HG02623 (cell line): ENCODE results near the gene KCTD14.
"Not testable (repeated sequence)": the region's sequence is repeated elsewhere in the genome, so short reads cannot be mapped to it uniquely, and the experiment has no call there.

Experiments used
- ATAC-seq: cut with Tn5 transposase; IDR thresholded peaks from one replicate; pipeline ENCODE4 v1.9.1; 2021; ENCODE audit warnings: moderate library complexity; ENCODE audit not compliant: unreplicated experiment

KCTD14 gene

GRCh38 chr11:78048561-78048960, 25.5 kb upstream of the KCTD14 start:
- ATAC-seq: no peak

DNA sequence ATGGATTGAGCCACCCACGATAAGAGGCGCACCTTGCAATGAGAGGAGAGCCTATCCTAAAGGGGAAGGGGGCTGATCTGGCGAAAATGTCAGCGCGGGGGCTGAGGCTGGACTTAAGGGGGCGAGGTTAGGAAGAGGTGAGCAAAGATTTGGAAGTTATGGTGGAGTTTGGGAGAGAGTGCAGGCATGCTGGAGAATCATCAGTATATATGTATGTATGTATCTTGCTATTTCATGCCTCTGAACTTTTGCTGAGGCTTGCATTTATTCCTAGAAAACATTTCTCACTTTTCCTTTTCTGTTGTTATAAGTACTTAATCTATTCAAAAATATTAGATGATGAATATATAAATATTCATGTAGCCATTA, 23.4 kb upstream of the KCTD14 start:
- no peak for ATAC-seq

- ATAC-seq: peak; percentile 53
These were observed 22.9 kb upstream of the KCTD14 start for GRCh38 chr11:78045851-78046485.

- ATAC-seq: no peak
These were observed 21.6 kb upstream of the KCTD14 start for GRCh38 chr11:78044706-78045105.

DNA sequence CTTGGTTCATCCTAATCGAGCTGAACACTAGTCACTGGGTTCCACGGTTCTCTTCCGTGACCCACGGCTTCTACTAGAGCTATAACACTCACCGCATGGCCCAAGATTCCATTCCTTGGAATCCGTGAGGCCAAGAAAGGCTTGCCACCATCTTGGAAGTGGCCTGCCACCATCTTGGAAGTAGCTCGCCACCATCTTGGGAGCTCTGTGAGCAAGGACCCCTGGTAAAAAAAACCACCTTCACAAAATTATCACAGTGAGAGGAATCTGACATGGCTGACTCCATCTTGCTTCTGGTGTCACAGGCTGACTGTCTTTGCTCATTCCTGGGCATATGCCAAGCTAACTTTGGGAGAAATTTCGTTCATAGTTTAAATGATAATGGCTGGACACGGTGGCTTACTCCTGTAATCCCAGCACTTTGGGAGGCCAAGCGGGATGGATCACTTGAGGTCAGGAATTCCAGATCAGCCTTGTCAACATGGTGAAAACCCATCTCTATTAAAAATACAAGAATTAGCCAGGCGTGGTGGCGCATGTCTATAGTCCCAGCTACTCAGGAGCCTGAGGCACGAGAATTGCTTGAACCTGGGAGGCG, 18.9 kb upstream of the KCTD14 start:
- ATAC-seq: no peak

- ATAC-seq: not testable (repeated sequence)
These were observed 18.3 kb upstream of the KCTD14 start for GRCh38 chr11:78041380-78041719.

- ATAC-seq: no peak
These were observed 17.8 kb upstream of the KCTD14 start for GRCh38 chr11:78040691-78041379.

- ATAC-seq: no peak
These were observed 17.0 kb upstream of the KCTD14 start for GRCh38 chr11:78039919-78040671.

GRCh38 chr11:78039391-78039918, 16.4 kb upstream of the KCTD14 start:
- no peak for ATAC-seq

DNA sequence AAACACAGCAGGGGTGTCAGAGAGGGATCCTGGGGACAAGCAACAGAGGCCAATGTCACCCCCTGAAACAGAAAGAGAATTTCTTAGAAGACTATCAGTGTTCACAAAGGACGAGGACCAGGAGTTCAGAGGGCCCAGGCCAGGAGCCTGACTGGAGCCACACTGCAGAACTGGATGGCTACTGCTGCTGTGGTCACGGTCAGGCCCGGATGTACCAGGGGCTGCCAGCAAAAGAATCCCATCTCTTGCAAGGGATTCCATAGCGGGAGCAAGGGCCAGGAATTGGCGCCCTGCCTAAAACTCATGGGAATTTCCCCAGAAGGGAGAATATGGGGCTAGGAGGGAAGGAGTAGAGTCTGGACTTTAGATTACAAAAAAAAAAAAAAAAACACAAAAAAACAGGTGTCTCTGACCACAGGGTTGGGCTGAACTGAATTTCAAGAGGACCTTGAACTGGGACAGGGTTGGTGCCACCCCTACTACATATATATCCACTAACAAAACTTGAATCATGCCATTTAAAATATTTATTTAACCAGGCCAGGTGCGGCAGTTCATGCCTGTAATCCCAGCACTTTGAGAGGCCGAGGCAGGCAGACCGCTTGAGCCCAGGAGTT, 15.7 kb upstream of the KCTD14 start:
- no peak for ATAC-seq

GRCh38 chr11:78037825-78038620, 14.9 kb upstream of the KCTD14 start:
- no peak for ATAC-seq

GRCh38 chr11:78037056-78037455, 14.0 kb upstream of the KCTD14 start:
- no peak for ATAC-seq

DNA sequence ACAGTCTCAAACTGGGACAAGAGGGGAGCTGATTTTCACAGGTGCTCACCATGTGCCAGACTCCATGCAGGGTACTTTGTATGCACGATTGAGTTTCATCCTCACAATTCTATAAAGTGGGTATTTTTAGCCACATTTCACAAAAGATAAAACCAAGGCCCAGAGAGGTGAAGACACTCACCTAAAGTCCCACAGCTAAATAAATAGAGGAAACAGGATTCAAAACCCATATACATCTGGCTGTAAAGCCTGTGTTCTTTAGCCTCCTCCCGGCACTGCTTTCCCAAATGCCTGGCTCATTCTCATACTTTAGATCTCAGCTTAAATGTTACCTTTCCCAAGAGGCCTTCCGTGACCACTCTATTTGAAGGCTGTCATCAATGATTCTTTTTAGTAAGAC, 13.2 kb upstream of the KCTD14 start:
- ATAC-seq: no peak

DNA sequence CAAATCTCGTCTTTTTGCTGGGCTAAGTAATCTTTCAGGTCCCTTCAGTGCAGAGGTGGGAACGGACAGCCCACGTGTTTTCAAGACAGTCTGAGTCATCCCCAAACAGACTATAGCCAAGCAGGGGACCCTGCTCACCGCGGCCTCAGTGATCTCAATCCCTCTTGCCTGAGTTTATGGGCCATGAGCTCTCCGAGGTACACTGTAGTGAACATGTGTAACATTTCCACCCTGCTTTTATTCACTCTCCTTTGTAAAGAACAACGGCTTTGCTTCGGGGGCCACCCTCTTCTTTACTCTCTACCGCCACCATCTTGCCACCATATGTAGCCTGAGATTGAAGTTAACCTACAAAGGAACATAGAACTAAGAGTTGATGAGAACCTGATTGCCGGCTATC, 11.5 kb upstream of the KCTD14 start:
- no peak for ATAC-seq

DNA sequence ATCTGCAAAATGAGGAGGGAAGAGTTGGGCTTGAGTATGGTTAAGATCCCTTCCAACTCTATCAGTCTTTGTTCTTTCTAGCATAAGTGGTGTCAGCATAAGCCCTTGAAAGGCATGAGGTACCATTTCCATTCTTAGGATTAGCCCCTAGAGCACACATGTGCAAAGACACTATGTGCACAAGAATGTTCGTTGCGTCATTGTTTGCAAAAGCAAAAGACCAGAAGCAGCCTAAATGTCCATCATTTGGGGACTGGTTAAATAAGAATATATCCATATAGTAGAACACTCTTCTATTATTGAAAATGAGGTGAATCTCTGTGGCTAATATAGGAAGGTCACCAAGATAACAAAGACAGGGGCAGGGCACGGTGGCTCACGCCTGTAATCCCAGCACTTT, 10.0 kb upstream of the KCTD14 start:
- no peak for ATAC-seq

GRCh38 chr11:78032090-78032489, 9.0 kb upstream of the KCTD14 start:
- ATAC-seq: no peak

DNA sequence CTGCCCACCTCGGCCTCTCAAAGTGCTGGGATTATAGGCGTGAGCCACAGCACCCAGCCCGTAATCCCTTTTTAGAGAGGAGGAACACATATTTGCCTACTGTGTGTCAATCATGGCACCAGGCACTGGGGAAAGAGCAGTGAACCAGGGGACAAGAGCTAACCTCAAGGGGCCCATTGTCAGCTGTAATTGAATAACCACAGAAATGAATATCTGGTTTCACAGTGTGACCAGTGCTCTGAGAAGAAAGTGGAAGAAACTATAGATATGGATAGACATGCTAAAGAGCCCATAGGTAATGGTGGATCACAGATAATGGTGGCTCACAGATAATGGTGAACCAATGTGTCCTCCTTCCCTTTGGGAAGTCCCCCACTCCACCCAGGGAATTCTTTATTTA, 8.6 kb upstream of the KCTD14 start:
- ATAC-seq: no peak

- ATAC-seq: no peak
These were observed 7.6 kb upstream of the KCTD14 start for GRCh38 chr11:78030429-78031325.

GRCh38 chr11:78028423-78028822, 5.3 kb upstream of the KCTD14 start:
- ATAC-seq: not testable (repeated sequence)
